GM08714 (cell line): ENCODE measurements around the gene RSPO4.

Source experiments
- H3K4me3 ChIP-seq: fragments of 200-500 bp; sonication (Bioruptor generic); 2 replicates; pipeline ENCODE4 v1.5.1; 2014; ENCODE audit warnings: mild to moderate bottlenecking, low read length, inconsistent platforms
- ZNF274 ChIP-seq: IDR thresholded peaks from 2 replicates; pipeline ENCODE4 v1.6.1; 2012; ENCODE audit warnings: mild to moderate bottlenecking, low read depth, low read length

Gene RSPO4

DNA sequence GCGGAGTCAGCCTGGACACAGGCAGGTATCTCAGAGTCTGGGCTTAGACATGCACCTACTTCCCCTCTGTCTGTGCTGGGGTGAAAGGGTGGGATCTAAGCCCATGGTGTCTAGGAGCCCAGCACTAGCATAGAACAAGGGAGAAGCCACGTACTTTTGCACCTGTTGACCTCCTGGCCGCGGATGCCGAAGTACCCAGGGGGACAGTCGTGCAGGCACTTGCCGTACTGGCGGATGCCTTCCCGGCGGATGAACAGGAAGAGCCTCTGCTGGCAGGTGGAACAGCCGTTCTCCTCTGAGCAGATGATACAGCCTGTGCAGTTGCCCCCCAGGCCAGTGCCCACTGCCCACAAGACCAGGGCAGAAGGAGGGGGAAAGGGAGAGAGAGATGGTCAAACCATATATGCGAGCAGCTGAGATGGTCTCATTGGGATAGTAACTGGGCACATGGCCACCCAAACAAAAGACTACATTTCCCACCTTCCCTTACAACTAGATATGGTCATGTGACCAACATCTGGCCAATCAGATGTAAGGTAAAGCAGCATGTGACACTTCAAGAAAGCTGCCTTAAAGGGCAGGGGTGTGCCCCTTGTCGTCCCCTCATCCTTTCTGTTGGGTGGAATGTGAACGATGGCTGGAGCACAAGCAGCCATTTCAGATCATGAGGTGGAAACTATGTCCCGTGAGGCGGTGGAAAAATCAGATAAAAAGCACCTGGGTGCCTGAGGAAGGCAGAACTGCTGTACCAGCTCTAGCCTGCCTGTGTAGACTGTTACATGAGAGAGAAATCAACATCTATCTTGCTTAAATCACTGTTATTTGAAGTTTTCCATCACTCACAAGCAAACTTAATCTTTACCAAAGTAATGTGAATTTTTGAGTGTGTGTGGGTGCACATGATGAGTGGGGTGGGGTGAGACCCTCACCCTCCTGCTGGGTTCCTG, 34.0 kb downstream of the RSPO4 start:
- H3K4me3 ChIP-seq, result no peak overlapping the region
- no peak for TF ChIP-seq ZNF274

DNA sequence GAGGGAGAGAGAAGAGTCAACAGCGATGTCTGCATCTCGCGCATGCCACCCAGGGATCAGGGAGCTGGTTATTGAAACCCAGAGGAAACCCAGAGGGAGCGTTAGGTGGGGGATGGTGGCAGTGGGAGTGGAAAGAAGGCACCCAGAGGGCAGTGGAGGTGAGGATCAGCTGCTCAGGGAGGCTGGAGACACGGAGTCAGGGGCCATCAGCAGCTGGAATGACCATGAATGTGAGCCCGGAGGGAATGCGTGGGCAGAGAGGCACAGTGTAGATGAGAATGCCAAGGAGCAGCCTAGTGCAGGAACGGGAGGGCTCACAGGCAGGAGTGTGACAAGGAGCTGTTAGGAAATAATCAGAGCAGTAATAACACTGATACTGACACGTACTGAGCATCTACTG, 36.2 kb downstream of the RSPO4 start:
- TF ChIP-seq ZNF274, result no peak
- no peak overlapping the region for H3K4me3 ChIP-seq

DNA sequence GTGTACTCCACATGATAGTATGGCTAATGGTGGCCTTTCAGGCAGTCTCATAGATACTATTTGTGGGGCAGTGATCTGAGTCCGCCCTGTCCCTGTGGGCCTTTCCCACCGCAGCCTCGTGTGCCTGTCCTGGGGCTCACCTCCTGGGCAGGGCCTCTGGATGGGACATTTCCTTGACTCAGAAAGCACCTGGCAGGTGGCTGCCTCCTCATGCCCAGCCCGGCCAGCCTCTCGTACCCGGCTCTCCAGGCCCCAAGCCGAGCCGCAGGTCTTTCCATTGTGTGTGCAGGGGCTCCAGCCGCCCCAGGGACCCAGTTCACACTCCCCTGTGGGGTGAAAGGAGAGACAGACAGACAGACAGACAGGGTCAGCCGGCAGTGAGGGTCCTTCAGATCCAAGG, 38.3 kb downstream of the RSPO4 start:
- no peak for TF ChIP-seq ZNF274
- H3K4me3 ChIP-seq, result no peak overlapping the region

DNA sequence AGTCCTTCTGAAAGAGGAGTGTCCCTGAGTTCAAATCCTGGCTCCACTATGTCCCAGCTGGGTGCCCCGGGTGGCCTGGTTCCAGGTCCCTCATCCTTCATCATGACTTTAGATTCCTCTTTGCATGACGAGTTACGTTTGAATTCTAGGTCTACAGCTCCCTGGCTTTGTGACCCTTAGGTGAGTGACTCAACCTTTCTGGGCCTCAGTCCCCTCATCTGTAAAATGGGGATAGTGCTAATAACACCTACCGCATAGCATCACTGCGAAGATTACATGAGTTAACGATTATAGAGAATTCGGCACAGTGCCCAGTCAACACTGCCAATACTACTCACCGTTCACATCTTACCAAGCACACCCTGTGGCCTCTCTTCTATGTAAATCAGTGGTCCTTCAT, 39.4 kb downstream of the RSPO4 start:
- H3K4me3 ChIP-seq, result no peak overlapping the region
- TF ChIP-seq ZNF274, result no peak

DNA sequence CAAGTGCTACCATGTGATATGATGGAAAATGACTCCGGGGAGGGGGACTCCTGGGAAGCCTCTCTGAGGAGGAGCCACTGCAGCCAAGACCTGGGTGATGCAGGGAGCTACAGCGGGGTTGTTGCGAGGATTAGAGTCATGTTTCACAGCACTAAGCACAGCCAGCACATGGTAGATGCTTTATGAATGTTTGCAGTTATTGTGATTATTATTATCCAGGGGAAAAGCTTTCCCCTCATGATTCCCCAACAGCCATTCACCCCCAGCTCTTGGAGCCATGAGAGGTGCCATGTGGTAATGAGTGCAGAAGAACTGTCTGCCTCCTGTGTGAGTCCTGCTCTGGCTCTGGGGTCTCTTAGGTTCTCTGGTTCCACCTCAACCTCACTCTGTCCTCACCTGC, 39.9 kb downstream of the RSPO4 start:
- H3K4me3 ChIP-seq, result no peak overlapping the region
- no peak for TF ChIP-seq ZNF274

DNA sequence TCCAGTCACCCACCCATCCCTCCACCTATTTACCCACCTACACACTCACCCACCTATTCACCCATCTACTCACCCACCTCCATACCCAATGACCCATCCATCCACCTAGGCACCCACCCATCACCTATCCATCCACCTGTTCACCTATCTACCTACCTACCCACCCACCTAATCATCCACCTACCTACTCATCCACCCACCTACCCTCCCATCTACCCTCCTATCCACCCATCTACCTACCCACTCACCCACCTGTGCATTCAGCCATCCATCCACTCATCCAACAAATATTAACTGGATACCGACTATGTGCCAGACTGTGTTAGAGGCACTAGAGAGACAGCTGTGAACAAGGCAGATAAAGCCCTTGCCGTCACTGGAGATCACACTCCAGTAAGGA, 40.3 kb downstream of the RSPO4 start:
- no peak overlapping the region for H3K4me3 ChIP-seq

DNA sequence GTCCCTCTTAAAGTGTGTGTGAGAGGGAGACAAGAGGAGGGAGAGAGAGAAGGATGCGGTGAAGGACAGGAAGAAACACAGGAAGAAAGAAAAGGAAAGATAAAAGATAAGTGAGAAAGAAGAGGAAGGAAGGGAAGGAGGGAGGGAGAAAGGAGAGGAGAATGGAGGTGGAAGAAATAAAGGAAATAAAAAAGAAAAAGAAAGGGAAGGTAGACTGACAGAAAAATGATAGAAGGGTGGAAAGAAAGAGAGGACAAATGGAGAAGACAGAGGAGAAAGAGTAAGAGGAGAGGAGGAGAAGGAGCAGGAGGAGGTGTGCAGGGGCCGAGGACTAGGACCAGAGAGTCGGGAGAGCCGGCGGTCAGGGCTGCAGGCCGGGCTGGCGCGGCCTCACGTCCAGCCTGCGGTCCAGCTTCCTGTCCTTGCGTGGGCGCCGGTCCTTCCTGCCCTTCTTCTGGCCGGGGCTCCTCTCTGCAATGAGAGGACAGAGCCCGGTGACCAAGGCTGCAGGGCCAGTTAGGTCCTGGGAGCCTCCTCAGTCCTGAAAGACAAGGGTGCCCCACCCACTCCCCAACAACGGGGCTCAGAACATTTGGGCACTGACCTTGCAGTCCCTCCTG, 42.0 kb downstream of the RSPO4 start:
- H3K4me3 ChIP-seq, result no peak overlapping the region
- no peak for TF ChIP-seq ZNF274

More for the DNA sequence above, 40.3 kb downstream of the RSPO4 start:
- TF ChIP-seq ZNF274, result no peak

DNA sequence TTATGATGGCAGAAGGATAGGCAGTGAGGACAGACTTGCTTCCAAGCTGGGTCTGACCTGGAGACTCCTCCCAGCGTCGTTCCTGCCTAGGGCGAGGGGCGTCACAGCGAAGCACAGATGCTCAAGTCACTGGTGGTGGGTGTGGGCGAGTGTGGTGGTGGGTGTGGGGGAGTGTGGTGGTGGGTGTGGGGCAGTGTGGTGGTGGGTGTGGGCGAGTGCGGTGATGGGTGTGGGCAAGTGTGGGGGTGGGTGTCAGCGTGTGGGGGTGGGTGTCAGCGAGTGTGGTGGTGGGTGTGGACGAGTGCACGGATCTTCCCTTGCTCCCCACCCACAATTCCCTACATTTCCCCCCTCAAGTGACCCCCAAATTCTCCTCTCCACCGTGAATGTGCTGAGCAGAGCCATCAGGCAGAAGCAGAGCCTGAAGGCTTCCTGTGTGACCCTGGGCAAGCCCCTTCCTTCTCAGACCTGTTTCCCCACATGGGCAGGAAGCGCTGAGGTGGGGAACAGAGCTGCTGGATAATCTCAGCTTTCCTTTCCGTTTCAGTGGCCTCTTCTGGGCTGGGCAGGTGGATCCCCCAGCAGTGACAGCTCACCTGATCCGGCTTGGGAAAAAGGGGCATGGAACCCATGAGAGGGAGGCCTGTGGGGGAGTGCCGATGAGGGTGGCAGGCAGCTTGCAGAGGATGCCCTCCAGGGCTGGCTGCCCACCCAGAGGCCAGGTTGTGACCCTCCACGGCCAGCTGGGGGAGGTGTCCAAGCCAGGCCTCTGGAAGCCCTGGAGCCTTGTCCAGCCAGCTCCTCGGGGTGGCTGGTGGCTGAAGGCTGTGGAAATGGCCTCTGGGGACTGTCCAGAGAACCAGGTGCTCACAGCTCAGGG, 42.9 kb downstream of the RSPO4 start:
- no peak for TF ChIP-seq ZNF274
- H3K4me3 ChIP-seq, result no peak overlapping the region

DNA sequence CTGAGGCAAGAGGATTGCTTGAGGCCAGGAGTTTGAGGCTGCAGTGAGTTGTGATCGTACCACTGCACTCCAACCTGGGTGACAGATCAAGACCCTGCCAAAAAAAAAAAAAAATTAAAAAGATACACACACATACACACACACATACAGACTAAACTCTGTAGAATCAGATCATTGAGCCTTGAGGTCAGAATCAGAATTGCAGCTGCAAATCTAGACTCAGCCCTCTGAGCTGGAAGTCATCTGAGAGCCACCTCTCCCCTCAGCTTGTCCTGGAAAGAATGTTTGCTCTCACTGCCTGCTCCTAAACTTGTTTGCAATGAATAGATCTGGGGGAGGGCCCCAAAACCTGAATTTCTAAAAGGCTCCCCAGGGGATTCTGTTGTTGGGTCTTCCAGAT, 44.6 kb downstream of the RSPO4 start:
- TF ChIP-seq ZNF274, result no peak
- H3K4me3 ChIP-seq, result no peak overlapping the region

DNA sequence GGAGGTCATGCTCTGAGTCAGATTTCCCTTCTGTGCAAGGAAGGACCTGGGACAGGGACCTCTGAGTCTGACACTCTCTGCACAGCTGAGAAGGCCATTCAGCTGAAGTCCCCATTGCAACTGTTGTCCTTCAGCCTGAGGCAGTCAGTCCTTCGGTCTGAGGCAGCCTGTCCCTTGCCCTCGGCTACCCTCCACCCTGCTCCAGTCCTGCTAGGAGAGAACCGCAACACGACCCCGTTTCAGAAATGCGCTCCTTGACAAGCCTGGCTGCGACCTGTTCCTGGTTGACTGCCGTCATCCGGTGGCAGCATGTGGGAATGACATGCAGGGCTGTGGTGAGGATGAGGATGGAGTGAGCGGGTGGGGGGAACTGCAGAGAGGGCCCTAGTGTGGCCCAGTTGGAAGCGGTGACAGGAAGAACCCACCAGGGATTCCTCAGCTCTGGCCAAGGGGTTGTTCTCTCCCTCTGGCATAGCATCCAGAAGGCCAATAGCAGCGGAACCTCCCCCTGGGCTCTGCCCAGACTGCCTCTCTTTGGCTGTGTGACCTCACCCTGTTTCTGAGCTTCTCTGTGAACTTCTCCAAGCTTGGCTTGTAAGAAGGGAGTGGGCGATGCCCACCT, 45.7 kb downstream of the RSPO4 start:
- H3K4me3 ChIP-seq, result no peak overlapping the region
- no peak for TF ChIP-seq ZNF274

DNA sequence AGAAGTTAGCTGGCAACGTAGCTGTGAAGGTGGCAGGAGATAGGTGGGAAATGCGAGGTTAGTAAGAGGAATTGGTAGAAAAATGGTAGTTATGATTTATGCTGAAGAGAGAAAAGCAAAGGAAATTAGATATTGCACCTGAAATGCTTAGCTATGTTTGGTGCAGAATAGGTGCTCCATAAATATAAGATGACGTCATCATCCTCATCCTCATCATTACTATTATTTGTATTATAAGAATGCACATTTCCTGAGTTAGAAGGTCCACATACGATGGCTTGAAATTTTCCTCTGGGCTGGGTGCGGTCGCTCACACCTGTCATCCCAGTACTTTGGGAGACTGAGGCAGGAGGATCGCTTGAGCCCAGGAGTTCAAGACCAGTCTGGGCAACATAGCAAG, 46.5 kb downstream of the RSPO4 start:
- H3K4me3 ChIP-seq, result no peak overlapping the region
- TF ChIP-seq ZNF274, result no peak

DNA sequence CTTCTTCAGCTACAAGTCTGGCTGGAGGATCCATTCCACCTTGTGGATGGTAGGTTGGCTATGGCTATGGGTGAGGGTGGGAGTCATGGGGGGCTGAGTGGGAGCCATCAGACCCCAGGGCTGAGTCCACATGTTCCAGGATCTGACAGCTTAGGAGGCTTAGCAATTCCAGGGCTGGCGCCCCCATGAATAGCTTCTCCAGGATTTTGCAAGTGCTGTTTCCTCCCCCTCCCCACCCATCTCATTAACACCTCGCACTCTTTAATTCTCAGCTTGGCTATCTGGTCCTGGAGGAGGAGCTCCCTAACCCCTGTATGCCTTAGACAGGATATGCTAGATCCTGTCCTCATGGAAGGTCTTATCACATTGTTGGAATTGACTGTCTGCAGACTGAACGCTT, 47.0 kb downstream of the RSPO4 start:
- H3K4me3 ChIP-seq, result no peak overlapping the region
- TF ChIP-seq ZNF274, result no peak

DNA sequence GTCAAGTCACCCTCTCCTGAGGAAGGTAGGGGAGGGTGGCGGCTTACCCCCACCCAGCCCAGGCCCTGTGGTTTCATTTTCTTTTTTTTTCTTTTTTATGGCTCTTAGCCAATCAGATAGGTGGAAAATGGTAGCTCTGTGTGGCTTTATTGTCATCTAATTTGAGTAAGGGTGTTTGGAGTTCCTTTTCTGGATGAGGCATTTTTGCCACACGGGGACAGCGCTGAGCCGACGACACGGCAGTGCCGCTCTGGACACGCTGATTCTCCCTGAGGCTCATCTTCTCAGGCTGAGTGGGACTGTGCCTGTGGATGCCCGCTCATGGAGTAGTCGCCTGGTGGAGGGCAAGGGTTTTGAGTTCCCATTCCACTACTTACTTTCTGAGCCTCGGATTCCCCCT, 48.4 kb downstream of the RSPO4 start:
- no peak overlapping the region for H3K4me3 ChIP-seq
- TF ChIP-seq ZNF274, result no peak

DNA sequence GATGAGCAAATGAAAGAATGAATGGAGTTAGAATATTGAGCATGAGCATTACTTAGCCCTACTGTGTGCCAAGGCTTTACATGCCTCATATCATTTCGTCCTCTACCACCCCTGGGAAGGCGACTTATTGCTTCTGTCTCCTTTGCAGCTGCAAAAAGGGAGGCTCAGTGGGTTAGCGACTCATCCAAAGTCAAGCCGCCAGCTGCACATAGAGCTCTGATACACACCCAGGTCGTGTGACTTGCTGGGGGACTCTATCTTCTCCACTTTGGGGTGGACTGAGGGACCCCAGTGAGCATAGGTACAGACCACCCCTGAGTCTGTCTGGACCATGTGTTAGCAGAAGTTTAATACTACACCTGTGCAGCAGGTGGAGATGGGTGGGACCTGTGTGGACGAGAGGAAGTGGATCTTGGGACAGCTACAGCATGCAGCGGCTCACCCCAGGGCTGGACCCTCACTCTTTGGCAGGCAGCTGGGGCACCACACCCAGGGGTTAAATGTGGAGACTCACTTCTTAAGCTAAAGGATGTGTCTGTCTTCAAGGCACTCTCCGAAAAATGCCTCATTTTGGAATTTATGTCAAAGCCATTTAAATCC, 49.8 kb downstream of the RSPO4 start:
- no peak for TF ChIP-seq ZNF274
- H3K4me3 ChIP-seq, result no peak overlapping the region
